Kidney (tissue), 14 donors: ENCODE results near the gene ZCCHC17. TPM values are rescaled to one million over a fixed set of nuclear protein-coding genes. Genes with fewer than 3 reads are reported as not detected.
A peak's percentile ranks its signal among the peaks of the same experiment; 100 is the strongest.

Experiments used
- DNase-seq, 5 donors: peaks; one replicate each; pipeline ENCODE4 v3.0.0-alpha.2; 2013 to 2020
- FAIRE-seq: peaks from 2 replicates; lab custom pipeline; 2012; peaks lifted over from hg19 to GRCh38; lab: Jason Lieb, UNC
- H3K27ac ChIP-seq, 2 donors: one replicate each; pipeline ENCODE4 v1.7.0; 2013; ENCODE audit warnings: low read depth in 2 of 2, low read length in 2 of 2, inconsistent platforms in 1 of 2
- H3K27me3 ChIP-seq: one replicate; pipeline ENCODE4 v1.7.1; 2013; ENCODE audit warnings: low read length, inconsistent platforms; ENCODE audit not compliant: control insufficient read depth, insufficient read depth
- H3K36me3 ChIP-seq, 3 donors: one replicate each; pipeline versions ENCODE4 v1.7.0 to v1.7.1; 2013; ENCODE audit warnings: low read length in 3 of 3, control low read depth in 1 of 3, inconsistent platforms in 1 of 3; ENCODE audit not compliant: insufficient read depth in 3 of 3, control insufficient read depth in 2 of 3
- H3K4me1 ChIP-seq, 3 donors: one replicate each; pipeline versions ENCODE4 v1.7.0 to v1.7.1; 2013; ENCODE audit warnings: low read length in 3 of 3, inconsistent platforms in 1 of 3, low read depth in 1 of 3; ENCODE audit not compliant: control insufficient read depth in 2 of 3, insufficient read depth in 2 of 3
- H3K4me3 ChIP-seq, 3 donors: one replicate each; pipeline versions ENCODE4 v1.7.0 to v1.8.1; 2013; ENCODE audit warnings: low read length in 3 of 3, control low read depth in 1 of 3, inconsistent platforms in 1 of 3
- H3K9ac ChIP-seq, 3 donors: one replicate each; pipeline versions ENCODE4 v1.7.0 to v1.7.1; 2013; ENCODE audit warnings: low read length in 3 of 3, control low read depth in 1 of 3, inconsistent platforms in 1 of 3
- H3K9me3 ChIP-seq, 3 donors: one replicate each; pipeline versions ENCODE4 v1.7.0 to v1.7.1; 2013; ENCODE audit warnings: low read length in 3 of 3, control low read depth in 1 of 3, inconsistent platforms in 1 of 3; ENCODE audit not compliant: control insufficient read depth in 2 of 3, insufficient read depth in 1 of 3
- intact Hi-C: fragments of 100-400 bp; cut with DNase I; formaldehyde crosslinking; loops from one replicate; pipeline ENCODE4 v1.11.1; 2022
- polyA plus RNA-seq: library from polyadenylated mRNA; stranded (reverse); fragments of 350-450 nt; fragmentation: Illumina TruSeq; extraction: RNeasy Lipid Tissue Mini Kit (QIAGEN cat#74804); gene quantifications from one replicate; pipeline ENCODE4 v1.2.3, GENCODE V29; 2014; ENCODE audit warnings: low read depth, low replicate concordance; ENCODE audit not compliant: insufficient read depth
- total RNA-seq: library from RNA; stranded (reverse); fragmentation: NEBNext Ultra II Directional; extraction: Animal tissue kit (Norgen Biotek cat#: 25700); gene quantifications from one replicate; pipeline ENCODE4 v1.2.1, GENCODE V29; 2021
- TF ChIP-seq, protein P1 (sequence below): IDR thresholded peaks from 3 replicates; pipeline ENCODE4 v1.5.1; 2012; ENCODE audit warnings: mild to moderate bottlenecking, moderate library complexity, borderline replicate concordance; ENCODE audit not compliant: insufficient read depth; ENCODE audit errors: extremely low read depth
- donor health status: control.
- donor health status: control.
- donor health status: control.
- donor health status: control.
- donor health status: control.
- donor health status: DM: yes; HTN: yes; CAD: no.
- donor health status: Normal renal cell carcinoma (clear cell type).

The ZCCHC17 gene
- total and polyA plus RNA-seq, 2 donors from 2014 or later = 27.5 to 42.0 TPM

DNA sequence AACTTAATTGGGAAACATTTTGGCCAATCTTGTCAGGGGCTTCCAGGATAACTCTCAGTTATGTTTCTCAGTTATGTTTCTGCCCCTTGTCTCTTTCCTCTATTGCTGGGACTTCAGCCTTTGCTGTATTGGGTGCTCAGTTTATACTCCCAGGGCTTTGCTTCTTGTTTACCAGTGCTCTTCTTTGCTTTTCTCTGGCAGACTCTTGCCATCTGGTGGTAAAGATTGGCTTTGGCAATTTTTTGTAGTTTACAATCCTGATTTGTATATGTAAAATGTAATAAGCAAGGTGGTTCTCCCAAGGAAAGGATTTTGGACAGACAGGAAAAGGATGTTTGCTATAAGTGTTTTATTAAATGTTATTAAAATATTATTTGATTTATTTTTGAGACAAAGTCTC lies 38.2 kb downstream of the ZCCHC17 start:
- Histone ChIP-seq H3K9me3 (no peaks in the 10 kb centered on the region), H3K4me3 (no peak overlapping the region), H3K4me1 (peaks cover 0 to 2% (median 0%) of the 10 kb centered on the region in 3 donors), H3K9ac (no peak overlapping the region), H3K27ac (no peak overlapping the region), H3K27me3 (no peaks in the 10 kb centered on the region), H3K36me3 (peaks cover 0 to 5% (median 0%) of the 10 kb centered on the region in 3 donors)
- peak in 2 of 5 donors; percentile 26 to 49 for DNase-seq
- TF ChIP-seq, protein P1, sequence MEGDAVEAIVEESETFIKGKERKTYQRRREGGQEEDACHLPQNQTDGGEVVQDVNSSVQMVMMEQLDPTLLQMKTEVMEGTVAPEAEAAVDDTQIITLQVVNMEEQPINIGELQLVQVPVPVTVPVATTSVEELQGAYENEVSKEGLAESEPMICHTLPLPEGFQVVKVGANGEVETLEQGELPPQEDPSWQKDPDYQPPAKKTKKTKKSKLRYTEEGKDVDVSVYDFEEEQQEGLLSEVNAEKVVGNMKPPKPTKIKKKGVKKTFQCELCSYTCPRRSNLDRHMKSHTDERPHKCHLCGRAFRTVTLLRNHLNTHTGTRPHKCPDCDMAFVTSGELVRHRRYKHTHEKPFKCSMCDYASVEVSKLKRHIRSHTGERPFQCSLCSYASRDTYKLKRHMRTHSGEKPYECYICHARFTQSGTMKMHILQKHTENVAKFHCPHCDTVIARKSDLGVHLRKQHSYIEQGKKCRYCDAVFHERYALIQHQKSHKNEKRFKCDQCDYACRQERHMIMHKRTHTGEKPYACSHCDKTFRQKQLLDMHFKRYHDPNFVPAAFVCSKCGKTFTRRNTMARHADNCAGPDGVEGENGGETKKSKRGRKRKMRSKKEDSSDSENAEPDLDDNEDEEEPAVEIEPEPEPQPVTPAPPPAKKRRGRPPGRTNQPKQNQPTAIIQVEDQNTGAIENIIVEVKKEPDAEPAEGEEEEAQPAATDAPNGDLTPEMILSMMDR = peak; percentile 57
- intact Hi-C loops = no loop called here
- FAIRE-seq = peak; percentile 11

DNA sequence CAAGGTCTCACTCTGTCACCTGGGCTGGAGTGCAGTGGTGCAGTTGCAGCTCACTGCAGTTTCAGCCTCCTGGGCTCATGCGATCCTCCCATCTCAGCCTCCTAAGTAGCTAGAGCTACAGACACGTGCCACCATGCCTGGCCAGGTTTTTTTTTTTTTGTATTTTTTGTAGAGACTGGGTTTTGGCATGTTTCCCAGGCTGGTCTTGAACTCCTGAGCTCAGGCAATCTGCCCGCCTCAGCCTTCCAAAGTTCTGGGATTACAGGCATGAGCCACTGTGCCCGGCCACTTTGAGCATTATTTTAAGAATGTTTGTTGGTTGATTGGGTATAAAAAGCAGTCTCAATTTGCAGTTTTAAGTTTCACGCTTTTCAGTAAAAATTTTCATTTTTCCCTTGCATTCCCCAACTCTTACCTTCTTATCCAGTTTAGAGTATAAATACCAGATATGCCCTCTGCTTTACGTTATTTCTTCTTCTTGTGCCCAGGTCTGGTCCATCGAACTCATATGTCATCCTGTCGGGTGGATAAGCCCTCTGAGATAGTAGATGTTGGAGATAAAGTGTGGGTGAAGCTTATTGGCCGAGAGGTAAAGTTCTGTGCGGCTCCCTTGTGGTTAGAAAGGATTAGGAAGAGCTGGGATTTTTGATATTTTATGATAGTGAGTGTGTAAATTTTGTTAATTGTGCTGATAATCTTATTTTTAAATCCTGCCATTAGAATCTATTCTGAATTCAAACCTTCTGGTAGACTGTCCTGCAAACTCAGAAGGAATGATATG lies 40.0 kb downstream of the ZCCHC17 start:
- no peak overlapping the region for H3K9ac ChIP-seq
- DNase-seq (no peak), FAIRE-seq (no peak)
- TF ChIP-seq, protein P1 = no peak
- no peaks in the 10 kb centered on the region for H3K9me3 ChIP-seq
- peaks cover 0 to 2% (median 0%) of the 10 kb centered on the region in 3 donors for H3K4me1 ChIP-seq
- no peaks in the 10 kb centered on the region for H3K27me3 ChIP-seq
- H3K4me3 ChIP-seq = no peak overlapping the region
- no peak overlapping the region for H3K27ac ChIP-seq
- H3K36me3 ChIP-seq = peaks cover 0 to 5% (median 0%) of the 10 kb centered on the region in 3 donors
- intact Hi-C loops = no loop called here

DNA sequence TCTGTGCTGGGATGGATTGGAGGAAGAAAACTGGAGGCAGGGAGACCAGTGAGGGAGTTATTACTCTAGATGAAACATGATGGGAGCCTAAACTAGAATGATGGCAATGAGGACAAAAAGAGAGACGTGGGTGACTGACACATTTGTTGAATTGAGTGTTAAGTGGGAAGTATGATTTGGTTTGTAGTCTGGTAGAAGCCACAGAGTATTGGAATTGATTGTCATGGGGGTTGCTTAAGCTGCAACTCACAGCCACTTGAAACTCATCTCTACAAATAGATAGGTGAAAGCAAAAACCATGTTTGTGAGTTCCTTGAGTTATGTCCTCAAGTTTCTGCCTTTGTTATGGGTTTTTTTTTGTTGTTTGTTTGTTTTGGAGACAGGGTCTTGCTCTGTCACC lies 47.7 kb downstream of the ZCCHC17 start:
- H3K9me3 ChIP-seq = no peaks in the 10 kb centered on the region
- no peaks in the 10 kb centered on the region for H3K27me3 ChIP-seq
- H3K4me1 ChIP-seq = peaks cover 0 to 3% (median 0%) of the 10 kb centered on the region in 3 donors
- H3K36me3 ChIP-seq = peaks cover 0 to 8% (median 0%) of the 10 kb centered on the region in 3 donors
- no peak overlapping the region for H3K9ac ChIP-seq
- intact Hi-C loops = no loop called here
- no peak overlapping the region for H3K4me3 ChIP-seq
- TF ChIP-seq, protein P1 = no peak
- no peak overlapping the region for H3K27ac ChIP-seq
- FAIRE-seq (no peak), DNase-seq (no peak)
